GM12878 (cell line): ENCODE measurements around the gene MAP2K2. TPM values are rescaled to one million over a fixed set of nuclear protein-coding genes. Genes with fewer than 3 reads are reported as not detected.
"Not testable (repeated sequence)": the region's sequence is repeated elsewhere in the genome, so short reads cannot be mapped to it uniquely, and the experiment has no call there.

Source experiments
- ATAC-seq: fragments of 200-7000 bp; cut with Tn5 transposase; 3 replicates; pipeline ENCODE4 v1.9.1; 2020; ENCODE audit warnings: mild to moderate bottlenecking, moderate library complexity
- BruUV-seq: library from RNA; stranded (reverse); fragments of 400-500 nt; replicated peaks from 2 replicates; lab custom pipeline; 2021; lab: Mats Ljungman, UMichigan
- CTCF ChIA-PET: fragments of 300-600 bp; sonication (Branson Sonifier 250); formaldehyde crosslinking; extraction: SDS; loops from one replicate; lab custom pipeline; 2021; ENCODE audit warnings: inconsistent platforms; lab: Yijun Ruan, JAX
- POLR2A ChIA-PET: fragments of 350-600 bp; formaldehyde crosslinking; extraction: SDS; loops from one replicate; lab custom pipeline; 2021; ENCODE audit warnings: inconsistent platforms; lab: Charles Lee
- RAD21 ChIA-PET: fragments of 300-600 bp; sonication (Branson Sonifier 250); formaldehyde crosslinking; loops from one replicate; lab custom pipeline; 2023; ENCODE audit warnings: antibody characterized with exemption; ENCODE audit not compliant: unreplicated experiment; lab: Charles Lee
- SMC1A ChIA-PET: fragments of 300-600 bp; sonication (Branson Sonifier 250); formaldehyde crosslinking; loops from one replicate; lab custom pipeline; 2023; ENCODE audit not compliant: unreplicated experiment, uncharacterized antibody; lab: Charles Lee
- DNase-seq: peaks from one replicate; pipeline ENCODE4 v3.0.0-alpha.2; 2011; ENCODE audit warnings: low read depth, low spot score
- FAIRE-seq: peaks from 3 replicates; lab custom pipeline; 2011; peaks lifted over from hg19 to GRCh38; lab: Jason Lieb, UNC
- H2AFZ ChIP-seq: 2 replicates; pipeline ENCODE4 v1.6.0; 2011; ENCODE audit warnings: low read depth, low read length, control low read depth; ENCODE audit not compliant: control insufficient read depth
- H3K27ac ChIP-seq: 2 replicates; pipeline ENCODE4 v1.5.1; 2011; ENCODE audit warnings: control low read depth; ENCODE audit not compliant: control insufficient read depth, insufficient read depth
- H3K27me3 ChIP-seq, 2 experiments: replicated peaks in 1 of 2; 2 replicates each; pipeline versions ENCODE4 v1.6.0 to v1.6.1; 2011; ENCODE audit warnings: low read length in 1 of 2; ENCODE audit not compliant: control insufficient read depth in 2 of 2, insufficient read depth in 2 of 2
- H3K36me3 ChIP-seq, 2 experiments: 2 replicates each; pipeline ENCODE4 v1.5.1; 2011; ENCODE audit warnings: low read length in 1 of 2; ENCODE audit not compliant: control insufficient read depth in 2 of 2, insufficient read depth in 2 of 2
- H3K4me1 ChIP-seq: 2 replicates; pipeline ENCODE4 v1.6.1; 2011; ENCODE audit warnings: mild to moderate bottlenecking, low read length, moderate library complexity, mixed read lengths; ENCODE audit not compliant: control insufficient read depth, insufficient read depth
- H3K4me2 ChIP-seq: 2 replicates; pipeline ENCODE4 v1.6.0; 2011; ENCODE audit warnings: control low read depth; ENCODE audit not compliant: control insufficient read depth, insufficient read depth
- H3K4me3 ChIP-seq: fragments of 200-600 bp; sonication (generic); 2 replicates; pipeline ENCODE4 v1.5.1; 2016
- H3K79me2 ChIP-seq: 2 replicates; pipeline ENCODE4 v1.6.0; 2011; ENCODE audit warnings: low read length; ENCODE audit not compliant: control insufficient read depth, insufficient read depth
- H3K9ac ChIP-seq: 2 replicates; pipeline ENCODE4 v1.8.0; 2011; ENCODE audit warnings: low read length, control low read depth, mixed read lengths; ENCODE audit not compliant: control insufficient read depth, insufficient read depth
- H3K9me3 ChIP-seq: replicated peaks from 3 replicates; pipeline ENCODE4 v1.5.1; 2011; ENCODE audit warnings: mild to moderate bottlenecking, low read length; ENCODE audit not compliant: control insufficient read depth, insufficient read depth
- H4K20me1 ChIP-seq: 2 replicates; pipeline ENCODE4 v1.6.0; 2011; ENCODE audit not compliant: control insufficient read depth, insufficient read depth
- SIX5 ChIP-seq: IDR thresholded peaks from 2 replicates; pipeline ENCODE4 v1.6.1; 2011; ENCODE audit warnings: mild to moderate bottlenecking, low read depth, low read length, moderate library complexity; ENCODE audit not compliant: severe bottlenecking
- SMARCA5 ChIP-seq: fragments of 450-650 bp; IDR thresholded peaks from 2 replicates; pipeline ENCODE4 v1.6.1; 2017; ENCODE audit warnings: mild to moderate bottlenecking
- WGBS: methylation state at CpG from one replicate; pipeline ENCODE4 v1.1.6; 2016; ENCODE audit warnings: low lambda C conversion rate; ENCODE audit not compliant: insufficient replicate concordance, insufficient coverage; ENCODE audit errors: missing lambda C conversion rate; 5-methylcytosine and 5-hydroxymethylcytosine counted together
- in situ Hi-C: fragments of 300-500 bp; cut with MboI; formaldehyde crosslinking; loops from 9 replicates; pipeline ENCODE4 v1.14.3; 2018; ENCODE audit warnings: mixed read lengths
- intact Hi-C: fragments of 100-400 bp; cut with micrococcal nuclease; formaldehyde crosslinking; loops from one replicate; pipeline ENCODE4 v1.14.2; 2022; ENCODE audit not compliant: unreplicated experiment
- polyA plus RNA-seq, 11 experiments: library from polyadenylated mRNA; depleted of rRNA in 4 of 11; unstranded in 6 of 11; stranded (reverse) in 5 of 11; fragments of >200 nt; fragmentation: Nextera tagmentation in 4 of 11; fragmentation: Illumina TruSeq in 1 of 11; extraction: Ambion mirVana in 4 of 11; extraction: Trizol in 1 of 11; gene quantifications; 1 replicate in 1 of 11; 2 replicates in 10 of 11; pipeline versions ENCODE4 v1.2.1 to v1.2.3, GENCODE V29; 2011 to 2016; ENCODE audit warnings: inconsistent platforms in 2 of 11, missing spikeins in 2 of 11, low read depth in 1 of 11
- total RNA-seq, 4 experiments: library from RNA; depleted of rRNA in 3 of 4; stranded (reverse); fragments of >200 nt in 3 of 4; fragmentation: Illumina TruSeq in 1 of 4; extraction: Trizol in 1 of 4; gene quantifications; 2 replicates each; pipeline versions ENCODE4 v1.2.1 to v1.2.3, GENCODE V29; 2013 to 2021

The MAP2K2 gene
- total and polyA plus RNA-seq, 10 of the 15 experiments (the other 5 are each of a cell fraction or from before 2014, with no cell fraction given): 1.00 to 210 (median 53.5) TPM

GRCh38 chr19:4161415-4162077 lies 37.6 kb upstream of the MAP2K2 start:
- Histone ChIP-seq H3K27ac (no peak overlapping the region), H3K9me3 (no peaks in the 10 kb centered on the region), H3K9ac (no peak overlapping the region), H3K79me2 (no peaks in the 10 kb centered on the region), H3K4me1 (no peaks in the 10 kb centered on the region), H3K36me3 (no peaks in the 10 kb centered on the region), H3K4me2 (no peak overlapping the region), H3K4me3 (no peak overlapping the region), H4K20me1 (no peaks in the 10 kb centered on the region), H2AFZ (no peak overlapping the region), H3K27me3 (no peaks in the 10 kb centered on the region)
- ChIA-PET CTCF (interaction anchor here (0.9 kb wide), 1 partner anchor 21 kb away, joined by 5 read pairs; no protein-coding TSS in a partner anchor), RAD21 (interaction anchor here (1.0 kb wide), 1 partner anchor 8 kb away, joined by 3 read pairs; the partner anchor contains the start of gene CREB3L3), POLR2A (interaction anchor here (0.9 kb wide), 1 partner anchor 97 kb away, joined by 3 read pairs; no protein-coding TSS in a partner anchor), SMC1A (no interaction called here)
- no peak for ATAC-seq
- DNase-seq: no peak
- intact Hi-C loops: no loop called here
- in situ Hi-C loops: no loop called here
- 52% methylated on average over 7 of the region's 7 CpGs for WGBS
- TF ChIP-seq SIX5 (no peak), SMARCA5 (peak; percentile 47; the same call in 1 of the 2 replicates)
- no peak for FAIRE-seq
- BruUV-seq: no TSS peak

DNA sequence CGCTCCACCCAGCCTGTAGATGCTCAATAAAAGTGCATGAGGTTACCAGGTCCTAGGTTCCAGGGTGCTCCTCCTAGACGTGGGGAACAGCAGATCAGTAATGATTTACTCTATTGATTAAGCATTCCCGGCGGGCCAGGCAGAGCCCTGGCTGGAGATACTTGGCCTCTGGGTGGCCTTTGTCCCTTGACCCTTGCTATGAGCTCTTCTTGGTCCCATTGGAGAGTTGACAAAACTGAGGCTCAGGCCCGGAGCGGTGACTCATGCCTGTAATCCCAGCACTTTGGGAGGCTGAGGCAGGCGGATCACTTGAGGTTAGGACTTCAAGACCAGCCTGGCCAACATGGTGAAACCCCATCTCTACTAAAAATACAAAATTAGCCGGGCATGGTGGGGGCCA lies 34.0 kb upstream of the MAP2K2 start:
- H3K36me3 ChIP-seq, H3K27me3 ChIP-seq, BruUV-seq, H3K9me3 ChIP-seq, DNase-seq, H3K4me2 ChIP-seq, ATAC-seq, FAIRE-seq, H3K4me1 ChIP-seq, in situ Hi-C loops, H3K4me3 ChIP-seq, H2AFZ ChIP-seq, H4K20me1 ChIP-seq, H3K27ac ChIP-seq, H3K9ac ChIP-seq, H3K79me2 ChIP-seq, intact Hi-C loops: not testable (repeated sequence)
- ChIA-PET CTCF (interaction anchor here (0.6 to 1.7 kb wide), 7 partner anchors 10 to 172 kb away, joined by 3 to 5 read pairs (median 3); no protein-coding TSS in a partner anchor), SMC1A (interaction anchor here (1.0 kb wide), 1 partner anchor 18 kb away, joined by 3 read pairs; no protein-coding TSS in a partner anchor), RAD21 (interaction anchor here (1.1 kb wide), 1 partner anchor 18 kb away, joined by 4 read pairs; no protein-coding TSS in a partner anchor), POLR2A (interaction anchor here (0.7 kb wide), 1 partner anchor 10 kb away, joined by 10 read pairs; no protein-coding TSS in a partner anchor)
- WGBS: 65% methylated on average over 8 of the region's 8 CpGs
